Calu3 (cell line): Measurements from ENCODE around the gene OSBPL3. TPM values are rescaled to one million over a fixed set of nuclear protein-coding genes. Genes with fewer than 3 reads are reported as not detected.

Source experiments
- BruUV-seq: library from RNA; stranded (reverse); fragments of 400-500 nt; replicated peaks from 2 replicates; lab custom pipeline; 2021; lab: Mats Ljungman, UMichigan
- CTCF ChIA-PET: fragments of 300-600 bp; sonication (Branson Sonifier 250); formaldehyde crosslinking; loops from one replicate; lab custom pipeline; 2022; ENCODE audit warnings: antibody characterized with exemption; lab: Charles Lee
- DNase-seq: peaks from one replicate; pipeline ENCODE4 v3.0.0; 2022
- H3K27ac Mint-ChIP-seq: one replicate; pipeline ENCODE4 v1.8.0; 2022; ENCODE audit warnings: mixed read lengths; ENCODE audit not compliant: unreplicated experiment
- H3K27me3 Mint-ChIP-seq: one replicate; pipeline ENCODE4 v1.8.0; 2022; ENCODE audit warnings: mixed read lengths; ENCODE audit not compliant: unreplicated experiment
- H3K36me3 Mint-ChIP-seq: one replicate; pipeline ENCODE4 v1.8.0; 2022; ENCODE audit warnings: mild to moderate bottlenecking, moderate library complexity, mixed read lengths; ENCODE audit not compliant: insufficient read depth, unreplicated experiment
- H3K4me1 Mint-ChIP-seq: one replicate; pipeline ENCODE4 v1.8.0; 2022; ENCODE audit warnings: mild to moderate bottlenecking, low read depth, mixed read lengths; ENCODE audit not compliant: unreplicated experiment
- H3K4me3 Mint-ChIP-seq: one replicate; pipeline ENCODE4 v1.8.0; 2022; ENCODE audit warnings: mild to moderate bottlenecking, low read depth, moderate library complexity, mixed read lengths; ENCODE audit not compliant: unreplicated experiment
- H3K9me3 Mint-ChIP-seq: one replicate; pipeline ENCODE4 v1.8.0; 2022; ENCODE audit warnings: low read depth, mixed read lengths; ENCODE audit not compliant: unreplicated experiment
- intact Hi-C: fragments of 100-400 bp; cut with micrococcal nuclease; formaldehyde crosslinking; loops from one replicate; pipeline ENCODE4 v1.10.0; 2022; ENCODE audit not compliant: unreplicated experiment
- total RNA-seq: library from RNA; stranded (reverse); gene quantifications from 2 replicates; pipeline ENCODE4 v1.2.3, GENCODE V29; 2022
- TF ChIP-seq, protein P1 (sequence below): fragments of 200-600 bp; IDR thresholded peaks from one replicate; pipeline ENCODE4 v1.8.0; 2022; ENCODE audit warnings: antibody characterized with exemption; ENCODE audit not compliant: unreplicated experiment

Gene OSBPL3
- total RNA-seq, 1 experiment from 2014 or later = 136 TPM

DNA sequence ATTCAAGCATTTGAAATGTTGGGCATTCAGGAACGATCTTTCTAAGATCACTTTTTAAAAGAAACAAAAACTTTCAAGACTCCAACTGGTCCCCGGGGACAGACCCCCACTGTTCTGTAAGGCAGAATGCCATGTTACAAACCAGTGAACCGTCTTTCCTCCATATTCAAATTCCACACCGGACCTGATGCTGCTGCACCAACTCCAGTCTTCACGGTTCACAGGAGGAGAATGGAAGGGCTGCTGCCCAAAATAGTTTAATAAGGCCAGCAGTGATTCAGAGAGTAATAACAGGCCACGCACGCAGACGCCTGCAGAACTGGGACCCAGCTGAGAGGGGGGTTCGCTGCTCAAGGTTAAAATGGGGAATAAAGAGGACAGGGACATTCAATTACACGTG is 47.2 kb downstream of the OSBPL3 start:
- intact Hi-C loops = no loop called here
- peaks cover 6% of the 10 kb centered on the region for H3K36me3 Mint-ChIP-seq
- peaks cover 50% of the 10 kb centered on the region for H3K4me1 Mint-ChIP-seq
- BruUV-seq = no TSS peak
- no peaks in the 10 kb centered on the region for H3K27me3 Mint-ChIP-seq
- H3K27ac Mint-ChIP-seq = no peak overlapping the region
- DNase-seq = no peak
- no peak overlapping the region for H3K4me3 Mint-ChIP-seq
- CTCF ChIA-PET = no interaction called here
- H3K9me3 Mint-ChIP-seq = no peaks in the 10 kb centered on the region
- TF ChIP-seq, protein P1, sequence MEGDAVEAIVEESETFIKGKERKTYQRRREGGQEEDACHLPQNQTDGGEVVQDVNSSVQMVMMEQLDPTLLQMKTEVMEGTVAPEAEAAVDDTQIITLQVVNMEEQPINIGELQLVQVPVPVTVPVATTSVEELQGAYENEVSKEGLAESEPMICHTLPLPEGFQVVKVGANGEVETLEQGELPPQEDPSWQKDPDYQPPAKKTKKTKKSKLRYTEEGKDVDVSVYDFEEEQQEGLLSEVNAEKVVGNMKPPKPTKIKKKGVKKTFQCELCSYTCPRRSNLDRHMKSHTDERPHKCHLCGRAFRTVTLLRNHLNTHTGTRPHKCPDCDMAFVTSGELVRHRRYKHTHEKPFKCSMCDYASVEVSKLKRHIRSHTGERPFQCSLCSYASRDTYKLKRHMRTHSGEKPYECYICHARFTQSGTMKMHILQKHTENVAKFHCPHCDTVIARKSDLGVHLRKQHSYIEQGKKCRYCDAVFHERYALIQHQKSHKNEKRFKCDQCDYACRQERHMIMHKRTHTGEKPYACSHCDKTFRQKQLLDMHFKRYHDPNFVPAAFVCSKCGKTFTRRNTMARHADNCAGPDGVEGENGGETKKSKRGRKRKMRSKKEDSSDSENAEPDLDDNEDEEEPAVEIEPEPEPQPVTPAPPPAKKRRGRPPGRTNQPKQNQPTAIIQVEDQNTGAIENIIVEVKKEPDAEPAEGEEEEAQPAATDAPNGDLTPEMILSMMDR = no peak

DNA sequence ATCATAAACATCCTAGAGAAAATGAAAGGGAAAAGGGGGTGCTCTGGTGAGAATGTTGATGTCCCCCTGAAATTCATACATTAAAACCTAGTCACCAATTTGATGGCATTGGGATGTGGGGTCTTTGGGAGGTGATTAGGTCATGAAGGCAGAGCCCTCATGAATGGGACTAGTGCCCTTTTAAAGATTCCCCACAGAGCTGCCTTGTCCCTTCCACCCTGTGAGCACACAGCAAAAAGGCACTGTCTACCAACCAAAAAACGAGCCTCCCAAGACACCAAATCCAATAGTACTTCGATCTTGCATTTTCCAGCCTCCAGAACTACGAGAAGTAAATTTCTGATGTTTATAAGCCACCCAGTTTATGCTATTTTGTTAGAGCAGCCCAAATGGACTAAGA is 47.6 kb downstream of the OSBPL3 start:
- intact Hi-C loops = no loop called here
- no peak for DNase-seq
- TF ChIP-seq, protein P1 = no peak
- Mint-ChIP-seq H3K36me3 (peaks cover 10% of the 10 kb centered on the region), H3K4me3 (no peak overlapping the region), H3K9me3 (no peaks in the 10 kb centered on the region), H3K4me1 (peaks cover 50% of the 10 kb centered on the region), H3K27ac (no peak overlapping the region), H3K27me3 (no peaks in the 10 kb centered on the region)
- BruUV-seq = no TSS peak
- CTCF ChIA-PET = no interaction called here

DNA sequence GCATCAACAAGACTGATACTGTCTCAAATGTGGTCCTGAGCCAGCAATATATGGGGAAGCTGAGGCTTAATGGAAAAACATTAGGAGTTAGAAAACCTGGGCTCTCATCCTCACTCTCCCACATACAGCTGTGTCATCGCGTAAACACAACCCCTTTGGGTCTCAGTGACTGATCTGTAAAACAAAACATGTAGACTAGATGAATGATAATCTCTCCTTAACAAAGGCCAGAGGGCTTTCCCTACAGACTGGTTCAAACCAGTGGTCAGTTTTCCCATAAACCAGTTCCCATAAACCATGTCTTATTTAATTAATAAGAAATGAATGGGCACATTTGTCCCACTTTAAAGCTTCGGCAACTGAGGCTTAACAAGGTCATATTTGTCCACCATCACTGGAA is 48.1 kb downstream of the OSBPL3 start:
- Mint-ChIP-seq H3K9me3 (no peaks in the 10 kb centered on the region), H3K36me3 (peaks cover 11% of the 10 kb centered on the region), H3K4me1 (peaks cover 53% of the 10 kb centered on the region), H3K27ac (no peak overlapping the region), H3K27me3 (no peaks in the 10 kb centered on the region), H3K4me3 (no peak overlapping the region)
- intact Hi-C loops = no loop called here
- DNase-seq = no peak
- no TSS peak for BruUV-seq
- CTCF ChIA-PET = no interaction called here
- TF ChIP-seq, protein P1 = no peak

DNA sequence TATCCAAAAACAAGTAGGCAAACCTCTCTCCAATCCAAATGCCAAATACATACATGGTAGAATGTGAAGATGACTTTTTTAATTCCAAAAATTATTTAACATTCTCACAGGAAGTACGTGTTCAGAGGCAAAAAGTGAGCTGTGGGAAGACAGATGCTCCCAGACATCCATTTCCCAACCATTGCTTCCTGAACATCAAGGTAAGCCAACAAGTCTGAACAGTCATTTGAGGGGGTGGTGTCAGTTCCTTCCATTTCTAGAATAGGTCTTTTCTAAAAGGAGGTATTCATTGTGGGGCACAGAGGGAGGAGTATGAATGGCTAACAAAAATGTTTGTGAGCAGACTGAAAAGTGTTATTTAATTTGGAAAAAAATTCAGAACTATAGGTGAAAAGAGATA is 49.1 kb downstream of the OSBPL3 start:
- TF ChIP-seq, protein P1 = no peak
- Mint-ChIP-seq H3K4me1 (peaks cover 52% of the 10 kb centered on the region), H3K9me3 (no peaks in the 10 kb centered on the region), H3K36me3 (peaks cover 16% of the 10 kb centered on the region), H3K4me3 (no peak overlapping the region), H3K27ac (no peak overlapping the region), H3K27me3 (no peaks in the 10 kb centered on the region)
- intact Hi-C loops = no loop called here
- CTCF ChIA-PET = no interaction called here
- no TSS peak for BruUV-seq
- DNase-seq = no peak
